Testis (tissue), 3 donors: ENCODE measurements around the gene CCL3. TPM values are rescaled to one million over a fixed set of nuclear protein-coding genes. Genes with fewer than 3 reads are reported as not detected.
A peak's percentile ranks its signal among the peaks of the same experiment; 100 is the strongest.

ENCODE experiments used
- DNase-seq: peaks from one replicate; pipeline ENCODE4 v3.0.0-alpha.2; 2019
- H3K27ac ChIP-seq, 2 donors: fragments of 200-600 bp; sonication (generic); one replicate each; pipeline ENCODE4 v1.5.1; 2019
- H3K27me3 ChIP-seq: fragments of 200-600 bp; sonication (generic); one replicate; pipeline ENCODE4 v1.5.1; 2019
- H3K36me3 ChIP-seq: fragments of 200-600 bp; sonication (generic); one replicate; pipeline ENCODE4 v1.5.1; 2017; ENCODE audit warnings: low read depth; ENCODE audit errors: missing control alignments
- H3K4me1 ChIP-seq: fragments of 200-600 bp; sonication (generic); one replicate; pipeline ENCODE4 v1.5.1; 2019
- H3K4me3 ChIP-seq, 2 donors: fragments of 200-600 bp; sonication (generic); one replicate each; pipeline ENCODE4 v1.5.1; 2017 to 2019
- H3K9me3 ChIP-seq: fragments of 200-600 bp; sonication (generic); one replicate; pipeline ENCODE4 v1.5.1; 2017
- POLR2A ChIP-seq: fragments of 450-650 bp; IDR thresholded peaks from one replicate; pipeline ENCODE4 v1.6.1; 2017; ENCODE audit warnings: antibody characterized with exemption, mild to moderate bottlenecking, moderate library complexity
- WGBS, 2 donors: methylation state at CpG; one replicate each; pipeline ENCODE4 v1.1.5; 2018; 5-methylcytosine and 5-hydroxymethylcytosine counted together
- intact Hi-C: fragments of 100-400 bp; cut with DNase I; formaldehyde crosslinking; loops from one replicate; pipeline ENCODE4 v1.15.1; 2023; ENCODE audit warnings: low total_unique reads
- polyA plus RNA-seq: library from polyadenylated mRNA; stranded (reverse); fragments of 350-450 nt; fragmentation: Illumina TruSeq; extraction: RNeasy Lipid Tissue Mini Kit (QIAGEN cat#74804); gene quantifications from one replicate; pipeline ENCODE4 v1.2.3, GENCODE V29; 2014; ENCODE audit warnings: low read depth, low replicate concordance; ENCODE audit not compliant: insufficient read depth
- total RNA-seq, 2 donors: library from RNA; depleted of rRNA; stranded (reverse); fragments of >200 nt; gene quantifications; one replicate each; pipeline ENCODE4 v1.2.3, GENCODE V29; 2016
- TF ChIP-seq, protein P1 (sequence below), 3 experiments: fragments of 450-650 bp in 2 of 3; fragments of 200-600 bp in 1 of 3; sonication (generic) in 1 of 3; IDR thresholded peaks; one replicate each; pipeline ENCODE4 v1.5.1; 2016 to 2019; ENCODE audit warnings: antibody characterized with exemption in 3 of 3, mild to moderate bottlenecking in 2 of 3, moderate library complexity in 1 of 3

CCL3 gene
- total and polyA plus RNA-seq, 3 donors from 2014 or later: 0.56 to 6.2 TPM; not detected in 1

DNA sequence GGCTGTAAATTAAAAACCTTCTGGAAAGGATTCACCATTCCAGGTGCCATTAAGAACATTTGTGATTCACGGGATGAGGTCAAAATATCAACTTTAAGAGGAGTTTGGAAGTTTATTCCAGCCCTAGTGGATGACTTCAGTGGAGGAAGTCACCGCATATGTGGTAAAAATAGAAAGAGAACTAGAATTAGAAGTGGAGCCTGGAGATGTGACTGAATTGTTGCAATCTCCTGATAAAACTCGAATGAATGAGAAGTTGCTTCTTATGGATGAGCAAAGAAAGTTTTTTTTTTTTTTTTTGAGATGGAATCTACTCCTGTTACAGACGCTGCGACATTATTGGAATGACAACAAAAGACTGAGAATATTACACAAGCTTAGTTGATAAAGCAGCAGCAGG, 40.4 kb upstream of the CCL3 start:
- H3K27me3 ChIP-seq: no peaks in the 10 kb centered on the region
- no peak for DNase-seq
- H3K27ac ChIP-seq: peak overlapping the region in 1 of 2 donors; percentile 5
- H3K9me3 ChIP-seq: no peaks in the 10 kb centered on the region
- WGBS, 2 donors: 56 to 70% methylated on average over 5 of the region's 5 CpGs
- no peaks in the 10 kb centered on the region for H3K36me3 ChIP-seq
- intact Hi-C loops: no loop called here
- H3K4me3 ChIP-seq: no peak overlapping the region
- TF ChIP-seq, protein P1, sequence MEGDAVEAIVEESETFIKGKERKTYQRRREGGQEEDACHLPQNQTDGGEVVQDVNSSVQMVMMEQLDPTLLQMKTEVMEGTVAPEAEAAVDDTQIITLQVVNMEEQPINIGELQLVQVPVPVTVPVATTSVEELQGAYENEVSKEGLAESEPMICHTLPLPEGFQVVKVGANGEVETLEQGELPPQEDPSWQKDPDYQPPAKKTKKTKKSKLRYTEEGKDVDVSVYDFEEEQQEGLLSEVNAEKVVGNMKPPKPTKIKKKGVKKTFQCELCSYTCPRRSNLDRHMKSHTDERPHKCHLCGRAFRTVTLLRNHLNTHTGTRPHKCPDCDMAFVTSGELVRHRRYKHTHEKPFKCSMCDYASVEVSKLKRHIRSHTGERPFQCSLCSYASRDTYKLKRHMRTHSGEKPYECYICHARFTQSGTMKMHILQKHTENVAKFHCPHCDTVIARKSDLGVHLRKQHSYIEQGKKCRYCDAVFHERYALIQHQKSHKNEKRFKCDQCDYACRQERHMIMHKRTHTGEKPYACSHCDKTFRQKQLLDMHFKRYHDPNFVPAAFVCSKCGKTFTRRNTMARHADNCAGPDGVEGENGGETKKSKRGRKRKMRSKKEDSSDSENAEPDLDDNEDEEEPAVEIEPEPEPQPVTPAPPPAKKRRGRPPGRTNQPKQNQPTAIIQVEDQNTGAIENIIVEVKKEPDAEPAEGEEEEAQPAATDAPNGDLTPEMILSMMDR (IDR thresholded peaks at IDR 0.05): peak in 1 of 3 experiments; percentile 7
- no peak for TF ChIP-seq POLR2A
- peaks cover 11% of the 10 kb centered on the region for H3K4me1 ChIP-seq

DNA sequence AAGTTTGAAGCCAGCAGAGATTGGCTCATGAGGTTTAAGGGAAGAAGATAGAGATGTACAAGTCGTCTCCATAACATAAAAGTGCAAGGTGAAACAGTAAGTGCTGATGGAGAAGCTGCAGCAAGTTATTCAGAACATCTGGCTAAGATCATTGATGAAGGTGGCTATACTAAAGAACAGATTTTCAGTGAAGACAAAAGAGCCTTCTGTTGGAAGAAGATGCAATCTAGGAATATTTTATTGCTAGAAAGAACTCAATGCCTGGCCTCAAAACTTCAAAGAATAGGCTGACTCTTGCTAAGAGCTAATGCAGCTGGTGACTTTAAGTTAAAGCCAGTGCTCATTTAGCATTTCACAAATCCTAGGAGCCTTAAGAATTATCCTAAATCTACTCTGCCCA, 39.7 kb upstream of the CCL3 start:
- Histone ChIP-seq H3K27me3 (no peaks in the 10 kb centered on the region), H3K4me1 (peaks cover 11% of the 10 kb centered on the region), H3K36me3 (no peaks in the 10 kb centered on the region), H3K27ac (no peak overlapping the region), H3K4me3 (no peak overlapping the region), H3K9me3 (no peaks in the 10 kb centered on the region)
- WGBS, 2 donors: 55 to 62% methylated on average over 1 of the region's 1 CpG
- no peak for DNase-seq
- TF ChIP-seq POLR2A: no peak
- TF ChIP-seq, protein P1 (IDR thresholded peaks at IDR 0.05): no peak
- intact Hi-C loops: no loop called here

- intact Hi-C loops: no loop called here
- TF ChIP-seq POLR2A: no peak
- TF ChIP-seq, protein P1 (IDR thresholded peaks at IDR 0.05): no peak
- H3K4me3 ChIP-seq: no peak overlapping the region
- H3K36me3 ChIP-seq: no peaks in the 10 kb centered on the region
- DNase-seq: no peak
- peaks cover 11% of the 10 kb centered on the region for H3K4me1 ChIP-seq
- WGBS, 2 donors: 76 to 84% methylated on average over 4 of the region's 4 CpGs
- no peaks in the 10 kb centered on the region for H3K9me3 ChIP-seq
- H3K27ac ChIP-seq: no peak overlapping the region
- H3K27me3 ChIP-seq: no peaks in the 10 kb centered on the region
These were observed 38.6 kb upstream of the CCL3 start for GRCh38 chr17:36128411-36128978.

DNA sequence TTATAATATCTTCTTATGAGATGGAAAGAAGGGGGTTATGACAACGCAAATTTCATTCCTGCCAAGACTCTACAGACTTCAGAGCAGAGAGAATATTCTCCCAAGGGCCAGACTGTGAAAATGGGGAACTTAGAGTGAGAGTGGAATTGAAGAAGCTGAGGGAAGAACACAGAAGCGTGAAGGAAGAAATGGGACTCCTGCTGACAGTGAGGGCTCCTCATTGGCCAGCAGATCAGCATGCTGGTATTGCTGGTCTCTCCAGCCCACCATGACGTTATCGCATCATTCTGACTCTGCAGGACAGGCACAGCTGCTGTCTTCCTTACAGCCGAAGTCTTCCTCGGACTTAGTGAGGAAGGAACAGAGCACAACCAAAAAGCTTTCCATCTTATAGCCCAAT, 38.0 kb upstream of the CCL3 start:
- intact Hi-C loops: no loop called here
- Histone ChIP-seq H3K4me3 (no peak overlapping the region), H3K27ac (no peak overlapping the region), H3K36me3 (no peaks in the 10 kb centered on the region), H3K4me1 (peaks cover 11% of the 10 kb centered on the region), H3K27me3 (no peaks in the 10 kb centered on the region), H3K9me3 (no peaks in the 10 kb centered on the region)
- no peak for DNase-seq
- TF ChIP-seq POLR2A: no peak
- TF ChIP-seq, protein P1 (IDR thresholded peaks at IDR 0.05): no peak
- WGBS, 2 donors: 86 to 89% methylated on average over 6 of the region's 6 CpGs

GRCh38 chr17:36127199-36127893, 37.4 kb upstream of the CCL3 start:
- peaks cover 11% of the 10 kb centered on the region for H3K4me1 ChIP-seq
- H3K36me3 ChIP-seq: no peaks in the 10 kb centered on the region
- H3K27me3 ChIP-seq: no peaks in the 10 kb centered on the region
- TF ChIP-seq POLR2A: no peak
- TF ChIP-seq, protein P1 (IDR thresholded peaks at IDR 0.05): no peak
- no peak for DNase-seq
- H3K27ac ChIP-seq: no peak overlapping the region
- no peak overlapping the region for H3K4me3 ChIP-seq
- H3K9me3 ChIP-seq: no peaks in the 10 kb centered on the region
- WGBS, 2 donors: 87 to 89% methylated on average over 7 of the region's 7 CpGs
- intact Hi-C loops: no loop called here
